GM18858 (cell line): ENCODE results near the gene SNX14.
A peak's percentile ranks its signal among the peaks of the same experiment; 100 is the strongest.

Source experiments
- ATAC-seq: cut with Tn5 transposase; IDR thresholded peaks from one replicate; pipeline ENCODE4 v1.9.1; 2021; ENCODE audit not compliant: unreplicated experiment

The SNX14 gene

DNA sequence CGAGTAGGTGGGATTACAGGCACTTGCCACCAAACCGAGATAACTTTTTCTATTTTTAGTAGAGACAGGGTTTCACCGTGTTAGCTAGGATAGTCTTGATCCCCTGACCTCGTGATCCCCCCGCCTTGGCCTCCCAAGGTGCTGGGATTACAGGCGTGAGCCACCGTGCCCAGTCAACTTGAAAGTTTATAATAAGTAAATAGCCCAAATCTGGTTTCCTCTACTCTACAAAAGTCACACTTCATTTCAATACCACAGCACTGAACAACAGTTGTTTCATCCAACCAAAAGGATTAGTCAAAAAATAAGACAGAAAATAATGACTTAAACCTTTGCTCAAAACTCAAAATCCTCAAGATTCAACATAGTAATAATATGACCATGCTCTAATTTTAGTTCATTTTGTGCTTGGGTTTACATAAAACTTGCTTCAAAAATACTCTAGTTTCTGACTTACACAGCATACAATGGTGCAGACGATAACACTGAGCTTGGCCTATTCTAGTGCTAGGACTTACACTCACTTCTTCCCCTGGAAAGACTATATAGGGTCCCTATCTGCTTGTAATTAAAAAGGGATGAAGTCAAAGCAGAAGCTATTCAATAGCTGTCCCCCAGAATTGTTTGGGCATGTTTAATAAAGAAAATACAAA is 87.1 kb downstream of the SNX14 start:
- ATAC-seq: no peak

DNA sequence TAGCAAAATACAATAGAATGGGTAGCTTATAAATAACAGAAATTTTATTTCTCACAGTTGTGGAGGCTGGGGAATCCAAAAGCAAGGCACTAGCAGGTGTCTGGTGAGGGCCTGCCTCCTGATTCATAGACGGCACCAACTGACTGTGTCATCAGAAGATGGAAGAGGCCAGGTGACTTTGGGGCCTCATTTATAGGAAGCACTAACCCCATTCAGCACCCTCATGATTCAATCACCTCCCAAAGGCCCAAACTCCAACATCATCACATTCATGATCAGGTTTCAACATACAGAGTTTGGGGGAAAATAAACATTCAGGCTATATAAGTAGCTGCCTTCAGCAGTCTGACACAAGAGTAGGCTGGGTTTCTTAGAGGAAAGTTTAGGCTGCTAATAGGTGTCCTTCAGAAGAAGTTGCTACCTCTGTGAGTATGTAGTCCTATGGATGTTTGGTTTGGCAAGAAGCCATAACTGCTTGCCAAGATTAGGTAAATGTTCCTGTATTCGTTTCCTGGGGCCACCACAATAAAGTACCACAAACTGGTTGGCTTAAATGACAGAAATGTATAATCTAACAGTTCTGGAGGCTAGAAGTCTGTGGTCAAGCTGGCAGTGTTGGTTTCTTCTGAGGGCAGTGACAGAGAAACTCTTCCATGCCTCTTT is 94.9 kb downstream of the SNX14 start:
- ATAC-seq: no peak

DNA sequence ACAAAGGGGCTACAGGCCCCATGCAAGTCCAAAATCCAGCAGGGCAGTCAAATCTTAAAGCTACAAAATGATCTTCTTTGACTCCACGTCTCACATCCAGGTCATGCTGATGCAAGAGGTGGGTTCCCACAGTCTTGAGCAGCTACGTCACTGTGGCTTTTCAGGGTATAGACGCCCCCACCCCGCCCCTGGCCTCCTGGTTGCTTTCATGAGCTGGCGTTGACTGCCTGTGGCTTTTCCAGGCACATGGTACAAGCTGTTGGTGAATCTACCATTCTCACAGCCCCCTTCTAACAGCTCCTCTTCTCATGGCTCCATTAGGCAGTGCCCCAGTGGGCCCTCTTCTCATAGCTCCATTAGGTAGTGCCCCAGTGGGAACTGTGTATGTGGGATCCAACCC is 96.8 kb downstream of the SNX14 start:
- no peak for ATAC-seq

DNA sequence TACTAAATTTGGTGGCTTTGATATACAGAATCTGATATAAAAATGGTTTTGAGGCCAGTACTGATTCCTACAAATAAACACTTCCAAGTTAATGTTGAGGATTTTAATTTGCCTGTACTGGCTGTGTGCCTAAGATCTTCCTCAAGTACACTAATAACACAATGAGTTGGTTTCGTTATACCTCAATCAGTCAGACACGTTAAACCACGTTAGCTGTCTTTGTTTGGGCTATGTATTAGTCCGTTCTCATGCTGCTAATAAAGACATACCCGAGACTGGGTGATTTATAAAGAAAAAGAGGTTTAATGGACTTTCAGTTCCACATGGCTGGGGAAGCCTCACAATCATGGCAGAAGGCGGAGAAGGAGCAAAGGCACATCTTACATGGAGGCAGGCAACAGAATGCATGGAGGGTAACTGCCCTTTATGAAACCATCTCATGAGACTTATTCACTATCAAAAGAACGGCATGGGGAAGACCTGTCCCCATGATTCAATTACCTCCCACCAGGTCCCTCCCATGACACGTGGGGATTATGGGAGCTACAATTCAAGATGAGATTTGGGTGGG is 97.6 kb downstream of the SNX14 start:
- ATAC-seq: no peak

DNA sequence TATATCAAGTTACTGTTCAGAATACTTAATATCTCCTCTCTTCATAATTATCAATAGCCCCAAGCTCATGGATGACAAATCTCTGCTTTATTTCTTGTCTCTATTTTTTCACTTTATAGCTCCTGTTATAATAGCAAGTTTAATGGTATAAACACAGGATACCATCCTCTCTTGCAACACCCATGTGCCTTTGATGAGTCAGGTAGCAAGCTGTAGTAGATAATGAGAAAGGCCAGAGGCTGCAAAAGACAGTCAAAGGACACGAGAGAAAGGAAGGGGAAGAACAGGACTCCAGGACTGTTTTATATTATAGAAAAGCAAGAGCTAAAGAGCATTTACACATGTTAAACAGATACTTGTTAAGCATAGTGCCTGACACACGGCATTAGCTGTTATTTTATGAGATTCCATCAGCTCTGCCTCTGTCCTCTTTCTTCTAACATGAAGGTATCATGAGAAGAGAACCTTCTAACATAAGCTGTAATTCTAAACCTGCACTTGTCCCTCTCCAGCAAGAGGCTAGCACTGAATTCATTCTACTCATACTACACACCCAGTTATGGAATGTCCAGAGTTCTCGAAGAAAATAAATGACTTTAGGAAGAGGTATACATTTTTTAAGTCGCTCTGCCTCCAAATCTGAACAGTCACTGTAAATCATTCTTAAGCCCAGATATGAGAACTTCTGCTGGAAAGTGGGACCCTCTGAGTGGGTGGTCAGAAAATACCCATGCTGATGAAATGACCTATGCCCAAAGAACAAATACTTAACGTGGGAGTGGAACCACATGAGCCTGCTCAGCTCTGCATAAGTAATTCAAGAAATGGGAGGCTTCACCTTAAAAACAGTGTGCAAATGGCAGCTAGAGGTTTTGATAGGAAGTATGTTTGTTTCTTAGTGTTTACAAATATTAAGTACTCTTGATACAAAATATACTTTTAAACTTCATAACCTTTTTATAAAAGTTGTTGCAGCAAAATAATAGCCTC is 98.8 kb downstream of the SNX14 start:
- ATAC-seq: no peak

DNA sequence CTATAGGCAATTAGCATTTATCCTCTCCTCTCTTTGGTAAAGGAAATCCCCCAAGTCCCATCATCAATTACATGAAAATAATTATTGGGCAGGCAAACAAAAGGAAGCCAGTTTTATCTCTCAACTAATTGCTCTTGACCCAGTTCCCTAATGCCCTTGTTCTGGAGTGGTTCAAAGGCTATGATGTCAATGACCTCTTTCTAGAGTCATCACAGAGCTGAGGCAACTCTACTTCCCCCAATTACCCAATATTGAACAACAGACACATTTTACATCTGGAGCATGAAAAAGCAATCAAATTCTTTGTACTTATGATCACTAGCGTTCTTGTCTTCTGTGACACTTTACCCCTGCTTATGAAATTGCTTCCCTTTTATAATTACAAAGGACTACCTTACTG is 100.3 kb downstream of the SNX14 start:
- ATAC-seq: no peak

DNA sequence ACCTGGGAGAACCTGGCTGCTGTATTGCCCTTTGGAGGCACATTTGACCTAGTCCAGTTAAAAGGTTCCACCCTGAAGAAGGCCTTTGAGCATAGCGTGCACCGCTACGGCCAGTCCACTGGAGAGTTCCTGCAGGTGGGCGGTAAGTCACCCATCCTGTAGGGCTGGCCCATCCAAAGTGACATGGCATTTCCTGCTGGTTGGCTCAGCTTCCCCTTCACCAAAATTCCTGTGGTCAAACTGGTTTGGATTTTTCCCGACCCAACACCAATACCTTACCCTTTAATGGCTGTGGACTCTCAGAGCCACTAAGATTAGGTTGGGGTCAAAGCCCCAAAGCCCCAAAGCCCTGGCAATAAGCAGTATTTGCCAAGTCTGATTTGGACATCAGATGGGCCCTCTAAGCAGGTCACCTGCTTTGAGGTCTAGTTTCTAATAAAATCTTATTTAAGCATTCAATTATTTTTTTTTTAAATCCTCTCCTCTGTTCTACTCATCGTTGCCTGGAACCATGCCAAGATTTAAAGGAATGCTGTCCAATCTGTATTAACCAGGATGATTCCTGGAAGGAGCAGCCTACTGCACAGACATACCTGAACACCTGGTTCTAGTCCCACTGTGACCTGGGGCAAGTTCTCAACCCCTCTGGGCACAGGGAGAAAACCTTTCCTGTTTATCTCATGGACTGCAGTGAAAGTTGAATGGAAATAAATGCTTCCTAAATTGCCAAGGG is 103.0 kb downstream of the SNX14 start:
- ATAC-seq: no peak

DNA sequence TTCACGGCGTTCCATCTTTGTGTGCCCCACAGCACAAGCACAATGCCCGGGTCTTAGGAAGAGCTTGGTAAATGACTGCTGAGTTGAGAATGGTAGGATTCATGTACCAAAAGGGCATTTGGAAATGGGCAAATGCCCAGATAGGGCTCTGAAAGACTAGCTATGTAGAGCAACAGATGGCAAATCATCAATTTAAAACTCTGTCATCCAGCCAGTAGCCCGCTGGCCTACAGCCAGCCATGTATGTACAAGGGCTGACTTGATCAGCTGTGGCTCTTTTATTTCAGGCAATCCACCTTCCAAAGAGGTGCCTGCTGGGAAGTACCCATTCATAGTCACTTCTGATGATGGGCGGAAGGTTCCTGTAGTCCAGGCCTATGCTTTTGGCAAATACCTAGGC is 108.7 kb downstream of the SNX14 start:
- ATAC-seq: no peak

DNA sequence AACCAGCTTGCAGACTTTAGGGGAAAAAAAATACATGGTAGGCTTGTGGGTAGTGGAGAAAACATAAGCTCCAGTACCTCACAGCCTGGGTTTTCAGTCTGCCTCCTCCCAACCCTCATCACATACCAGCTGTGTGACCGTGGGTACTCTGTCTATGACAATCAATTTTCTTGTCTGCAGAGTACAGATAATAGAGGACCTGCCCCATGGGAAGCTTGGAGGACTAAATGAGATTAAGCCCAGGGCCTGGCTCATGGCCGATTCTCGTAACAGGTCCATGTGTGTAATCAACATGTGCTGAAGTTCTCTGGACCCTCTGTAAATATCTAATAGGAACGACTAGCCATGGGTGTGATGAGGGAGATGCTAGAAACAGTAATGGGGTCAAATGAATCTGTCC is 109.8 kb downstream of the SNX14 start:
- no peak for ATAC-seq

DNA sequence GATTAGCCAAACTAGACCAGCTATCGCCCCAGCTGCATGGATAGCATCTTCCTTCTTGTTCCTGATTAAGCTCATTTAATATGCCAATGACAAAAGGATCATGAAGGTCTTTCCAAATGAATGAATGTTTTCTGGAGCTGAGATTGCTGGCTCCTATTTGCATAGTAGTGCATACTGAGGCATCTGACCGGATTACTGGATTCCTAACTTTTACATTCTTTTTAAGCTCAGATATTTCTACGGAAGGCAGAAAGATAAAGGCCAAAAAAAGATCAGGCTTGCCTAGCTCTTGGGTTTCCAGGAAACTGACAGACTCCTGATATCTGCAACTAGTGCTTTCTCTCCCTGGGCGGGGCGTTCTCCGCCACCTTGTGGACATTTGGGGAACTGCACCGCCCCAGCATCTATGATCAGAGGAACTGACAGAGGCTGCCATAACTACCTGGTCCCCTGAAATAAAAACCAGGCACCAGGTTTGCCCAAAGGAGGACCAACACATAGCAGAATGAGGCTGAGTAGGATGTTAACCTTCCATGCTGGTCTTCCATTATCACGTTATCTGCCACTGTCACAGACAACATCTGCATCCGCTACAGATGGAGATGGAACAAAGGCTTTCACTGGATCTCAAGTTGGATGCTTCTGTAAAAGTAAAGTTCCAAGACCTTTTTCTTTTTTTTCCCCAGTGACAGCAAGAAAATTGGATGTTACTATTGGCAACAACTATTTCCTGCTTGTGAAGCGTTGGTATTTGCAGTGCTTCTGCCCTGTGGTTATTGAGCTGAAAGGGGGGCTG is 110.6 kb downstream of the SNX14 start:
- ATAC-seq: peak; percentile 95

DNA sequence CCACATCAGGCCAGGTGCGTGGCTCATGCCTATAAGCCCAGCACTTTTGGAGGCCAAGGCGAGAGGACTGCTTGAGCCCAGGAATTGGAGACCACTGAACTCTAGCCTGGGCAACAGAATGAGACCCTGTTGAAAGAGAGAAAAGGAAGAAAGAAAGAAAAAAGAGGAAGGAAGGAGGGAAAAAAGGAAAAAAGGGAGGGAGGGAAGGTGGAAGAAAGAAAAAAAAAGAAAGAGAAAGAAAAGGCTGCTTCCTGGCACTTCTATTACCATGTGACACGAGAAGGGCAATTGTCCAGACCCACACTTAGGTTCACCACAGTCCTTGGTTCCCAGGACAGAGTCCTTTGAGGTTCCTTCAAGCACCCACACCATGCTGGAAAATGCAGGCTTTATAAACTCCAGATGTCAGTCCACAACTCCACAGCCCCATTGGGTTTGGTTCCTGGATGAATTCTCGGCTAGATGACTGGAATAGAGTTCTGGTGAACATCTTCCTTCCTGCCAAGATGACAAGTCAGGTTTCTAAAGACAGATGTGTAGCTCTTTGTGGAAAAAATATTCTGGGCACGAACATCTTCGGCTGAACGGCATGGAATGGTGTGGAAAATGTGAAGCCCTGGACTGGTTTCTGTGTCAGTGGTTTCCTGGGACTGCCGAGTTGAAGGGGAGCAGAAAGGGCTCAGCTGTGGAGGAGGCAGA is 111.3 kb downstream of the SNX14 start:
- ATAC-seq: no peak

DNA sequence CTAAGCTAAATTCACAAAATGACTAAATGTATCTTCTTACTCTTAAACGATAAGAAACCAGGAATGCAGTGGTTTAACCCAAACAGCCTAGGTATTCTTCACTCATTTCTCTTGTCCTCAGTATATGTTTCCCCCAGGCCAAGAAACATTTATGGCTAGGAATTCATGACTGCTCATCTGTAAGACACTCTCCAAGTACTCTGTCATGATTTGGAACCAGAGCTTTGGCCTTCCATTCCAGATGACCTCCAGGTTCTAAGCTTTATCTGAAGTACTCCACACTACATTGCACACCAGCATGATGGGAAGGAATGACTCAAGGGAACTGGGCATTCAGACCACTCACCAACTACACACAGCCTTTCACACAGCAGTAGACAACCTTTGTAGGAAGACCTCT is 114.5 kb downstream of the SNX14 start:
- ATAC-seq: no peak

DNA sequence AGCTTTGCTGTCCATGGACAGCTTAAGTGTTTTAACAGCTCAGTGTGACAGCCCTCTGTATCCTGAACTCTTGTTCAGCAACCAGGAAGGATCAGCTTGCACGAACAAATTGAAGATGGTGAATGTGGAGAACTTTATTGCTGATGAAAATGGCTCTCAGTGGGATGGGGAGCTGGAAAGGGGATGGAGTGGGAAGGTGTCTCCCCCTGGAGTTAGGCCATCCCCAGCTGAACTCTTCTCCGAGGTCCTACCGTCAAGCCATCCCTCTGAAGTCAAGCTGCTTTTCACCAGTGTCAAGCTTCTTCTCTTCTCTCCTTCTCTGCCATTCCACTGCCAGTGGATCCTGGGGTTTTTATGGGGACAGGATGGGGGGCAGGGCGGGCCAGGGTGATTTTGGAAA is 117.1 kb downstream of the SNX14 start:
- ATAC-seq: no peak

DNA sequence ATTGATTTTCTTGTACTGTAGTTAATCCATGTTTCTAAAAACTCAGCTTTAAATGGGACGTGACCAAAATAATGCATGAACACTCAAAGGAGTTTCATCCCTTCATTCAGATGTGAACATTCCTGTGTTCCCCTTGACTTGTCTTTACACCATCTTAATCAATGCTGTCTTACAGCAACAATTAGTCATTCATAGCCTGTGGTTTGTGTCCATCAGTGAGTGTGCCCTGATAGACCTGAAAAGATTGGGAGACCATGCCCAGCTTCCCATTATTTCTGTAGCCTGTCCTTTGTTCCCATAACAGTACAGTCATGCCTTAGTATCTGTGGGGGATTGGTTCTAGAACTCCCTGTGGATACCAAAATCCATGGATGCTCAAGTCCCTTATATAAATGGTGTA is 119.9 kb downstream of the SNX14 start:
- no peak for ATAC-seq

DNA sequence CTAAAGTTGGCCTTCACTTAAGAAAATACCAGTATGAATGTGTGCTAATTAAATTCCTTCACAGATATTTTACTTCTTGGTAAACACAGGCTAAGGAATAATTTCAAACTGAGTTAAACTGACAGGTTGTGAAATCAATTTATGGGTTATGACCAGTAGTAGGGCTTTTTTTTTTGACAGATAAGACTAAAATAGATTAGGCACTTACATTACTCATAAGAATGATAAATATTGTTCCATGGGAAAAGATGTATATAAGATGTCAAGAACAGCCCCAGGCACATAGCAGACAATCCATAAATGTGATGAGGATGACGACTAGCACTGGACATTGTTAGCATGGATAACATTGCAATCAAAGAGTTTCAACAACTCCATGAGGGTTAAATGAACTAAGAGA is 120.9 kb downstream of the SNX14 start:
- no peak for ATAC-seq

DNA sequence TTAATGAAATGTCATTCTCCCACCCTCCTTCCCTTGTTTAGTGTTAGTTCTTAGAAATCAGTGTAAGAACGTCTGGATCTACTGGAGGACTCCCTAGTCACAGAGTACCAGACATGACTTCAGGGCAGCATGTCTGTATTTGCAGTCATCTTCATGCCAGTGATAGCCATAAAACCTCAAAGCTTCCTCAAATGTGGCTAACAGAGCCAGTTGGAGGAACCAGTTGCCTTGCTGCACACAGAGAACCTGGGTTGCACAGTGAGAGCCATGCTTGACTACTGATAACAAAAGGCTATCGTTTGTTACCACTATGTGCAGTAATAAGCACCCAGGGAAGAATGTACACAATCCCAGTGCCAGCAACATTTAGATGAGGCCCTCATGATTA is 123.6 kb downstream of the SNX14 start:
- ATAC-seq: no peak

DNA sequence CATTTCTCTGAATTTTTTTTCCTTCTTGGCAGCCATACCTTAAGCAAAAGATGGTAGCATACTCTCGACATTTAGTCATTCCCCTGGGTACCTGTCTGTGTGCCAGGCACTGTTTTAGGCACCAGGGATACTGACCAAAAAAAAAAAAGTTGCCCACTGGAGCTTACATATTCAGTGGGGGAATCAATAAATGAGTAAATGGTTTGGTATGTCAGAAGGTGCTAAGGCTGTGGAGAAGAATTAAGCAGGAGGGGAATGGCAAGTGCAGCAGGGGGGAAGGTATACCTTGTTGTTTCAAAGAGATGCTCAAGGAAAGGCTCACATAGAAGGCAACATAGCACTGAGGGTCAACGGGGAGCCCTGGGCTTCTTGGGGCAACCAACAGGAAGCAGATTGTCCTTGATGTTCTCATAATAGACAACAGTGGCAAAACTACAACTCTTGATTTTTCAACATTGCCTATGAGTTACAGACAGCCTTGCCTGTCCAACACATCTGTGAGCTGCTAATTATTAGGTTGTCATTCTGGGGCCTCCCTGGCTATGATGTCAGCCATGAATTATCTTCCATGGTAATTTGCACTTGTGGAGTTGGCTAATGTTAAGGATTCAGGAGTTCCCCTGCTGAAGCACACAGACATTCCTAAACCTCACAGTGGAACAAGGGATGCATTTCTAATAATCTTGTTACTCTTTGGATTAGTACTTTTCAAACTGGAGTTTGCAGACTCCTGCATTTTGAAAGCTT is 124.2 kb downstream of the SNX14 start:
- no peak for ATAC-seq

DNA sequence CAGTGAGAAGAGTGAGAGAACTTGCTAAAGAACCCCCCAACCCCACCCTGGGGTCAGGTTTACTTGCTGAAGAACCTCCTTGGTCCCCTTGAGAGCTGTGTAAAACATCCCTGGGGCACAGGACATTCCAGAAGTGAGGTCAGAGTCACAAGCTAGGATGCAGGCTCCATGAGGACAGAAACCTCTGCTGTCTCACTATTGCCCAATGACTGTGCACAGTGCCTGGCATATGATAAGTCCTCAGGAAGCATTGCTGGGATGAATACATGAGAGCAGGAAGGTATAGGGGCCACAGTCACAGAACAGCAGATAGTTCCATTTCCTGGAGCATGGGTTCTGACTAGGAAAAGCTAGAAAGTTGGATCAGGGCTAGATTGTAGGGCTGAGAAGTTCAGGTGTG is 125.3 kb downstream of the SNX14 start:
- ATAC-seq: no peak

DNA sequence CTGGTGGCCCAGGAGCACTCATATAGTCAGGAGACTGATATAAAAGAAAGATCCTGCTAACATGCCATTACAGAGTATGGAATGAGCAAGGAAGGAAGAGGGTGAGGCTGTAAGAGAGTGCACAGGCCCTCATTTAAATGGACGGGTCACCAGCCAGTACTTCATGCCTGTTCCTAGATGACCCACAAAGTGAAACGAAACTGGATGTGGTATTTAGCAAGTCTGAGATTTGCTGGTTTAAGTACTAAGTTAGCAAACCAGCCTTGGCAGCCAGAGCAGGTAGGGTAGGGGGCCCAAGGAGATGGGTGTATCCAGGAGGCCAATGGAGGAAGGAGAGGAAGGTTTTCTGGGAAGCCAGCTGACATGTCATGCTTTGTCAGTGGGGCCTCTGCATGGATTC is 127.9 kb downstream of the SNX14 start:
- ATAC-seq: no peak
